Naive thymus-derived CD8-positive, alpha-beta T cell (primary cell): ENCODE results near the gene MSH3. TPM values are rescaled to one million over a fixed set of nuclear protein-coding genes. Genes with fewer than 3 reads are reported as not detected.

Experiments
- ATAC-seq, 2 donors: fragments of 150-1000 bp; cut with Tn5 transposase in 1 of 2; sonication (Bioruptor Pico), chemical (Tn5 transposase) in 1 of 2; 1 replicate in 1 of 2; 2 replicates in 1 of 2; pipeline ENCODE4 v1.10.0; 2021; ENCODE audit warnings: mild to moderate bottlenecking in 2 of 2, moderate library complexity in 2 of 2
- POLR2A ChIA-PET: fragments of 350-600 bp; sonication (Branson Sonifier 250); formaldehyde crosslinking; loops from one replicate; lab custom pipeline; 2021; ENCODE audit warnings: antibody characterized with exemption; lab: Charles Lee
- DNase-seq, 10 donors: peaks; one replicate each; pipeline versions ENCODE4 v3.0.0 to v3.0.0-alpha.2; 2020 to 2022
- H3K27ac Mint-ChIP-seq, 10 donors: one replicate each; pipeline ENCODE4 v1.8.0; 2020 to 2022; ENCODE audit warnings: mild to moderate bottlenecking in 10 of 10, mixed read lengths in 10 of 10, moderate library complexity in 4 of 10, inconsistent platforms in 1 of 10
- H3K27me3 Mint-ChIP-seq, 5 donors: one replicate each; pipeline ENCODE4 v1.8.0; 2021 to 2022; ENCODE audit warnings: mixed read lengths in 5 of 5
- H3K36me3 Mint-ChIP-seq, 3 donors: one replicate each; pipeline ENCODE4 v1.8.0; 2020 to 2022; ENCODE audit warnings: mixed read lengths in 3 of 3, mild to moderate bottlenecking in 2 of 3, inconsistent platforms in 1 of 3
- H3K4me1 Mint-ChIP-seq, 4 donors: one replicate each; pipeline ENCODE4 v1.8.0; 2021 to 2022; ENCODE audit warnings: mixed read lengths in 4 of 4
- H3K4me3 Mint-ChIP-seq, 10 donors: one replicate each; pipeline ENCODE4 v1.8.0; 2020 to 2022; ENCODE audit warnings: mild to moderate bottlenecking in 10 of 10, mixed read lengths in 10 of 10, moderate library complexity in 6 of 10, inconsistent platforms in 1 of 10
- H3K9me3 Mint-ChIP-seq, 9 donors: one replicate each; pipeline ENCODE4 v1.8.0; 2020 to 2022; ENCODE audit warnings: mixed read lengths in 9 of 9, mild to moderate bottlenecking in 3 of 9, inconsistent platforms in 1 of 9, moderate library complexity in 1 of 9
- polyA plus RNA-seq, 3 donors: library from polyadenylated mRNA; unstranded; fragments of 300-500 nt; fragmentation: Illumina TruSeq; gene quantifications; one replicate each; pipeline ENCODE4 v1.2.3, GENCODE V29; 2021
- total RNA-seq, 8 experiments: library from RNA in 2 of 8; stranded (reverse) in 2 of 8; gene quantifications; one replicate each; pipeline ENCODE4 v1.2.3 and lab custom pipeline; 2021 to 2026

Gene MSH3
- total and polyA plus RNA-seq, 5 experiments from 2014 or later = 11.0 to 16.3 (median 13.0) TPM

- peaks cover 21 to 77% (median 68%) of the 10 kb centered on the region in 3 donors for H3K36me3 Mint-ChIP-seq
- no peaks in the 10 kb centered on the region for H3K27me3 Mint-ChIP-seq
- H3K4me1 Mint-ChIP-seq = peaks cover 7 to 33% (median 7%) of the 10 kb centered on the region in 4 donors
- H3K9me3 Mint-ChIP-seq = peaks cover 0 to 5% (median 2%) of the 10 kb centered on the region in 9 donors
- no peak for ATAC-seq
- POLR2A ChIA-PET = no interaction called here
- no peak overlapping the region for H3K4me3 Mint-ChIP-seq
- DNase-seq = no peak
- no peak overlapping the region for H3K27ac Mint-ChIP-seq
Observed at GRCh38 chr5:80745490-80745889, 91.0 kb downstream of the MSH3 start.

GRCh38 chr5:80747922-80748321, 93.5 kb downstream of the MSH3 start:
- Mint-ChIP-seq H3K9me3 (peaks cover 0 to 9% (median 2%) of the 10 kb centered on the region in 9 donors), H3K27me3 (no peaks in the 10 kb centered on the region), H3K36me3 (peaks cover 16 to 75% (median 71%) of the 10 kb centered on the region in 3 donors), H3K27ac (no peak overlapping the region), H3K4me3 (no peak overlapping the region), H3K4me1 (peaks cover 0 to 16% (median 2%) of the 10 kb centered on the region in 4 donors)
- DNase-seq (no peak), ATAC-seq (no peak)
- POLR2A ChIA-PET = no interaction called here

DNA sequence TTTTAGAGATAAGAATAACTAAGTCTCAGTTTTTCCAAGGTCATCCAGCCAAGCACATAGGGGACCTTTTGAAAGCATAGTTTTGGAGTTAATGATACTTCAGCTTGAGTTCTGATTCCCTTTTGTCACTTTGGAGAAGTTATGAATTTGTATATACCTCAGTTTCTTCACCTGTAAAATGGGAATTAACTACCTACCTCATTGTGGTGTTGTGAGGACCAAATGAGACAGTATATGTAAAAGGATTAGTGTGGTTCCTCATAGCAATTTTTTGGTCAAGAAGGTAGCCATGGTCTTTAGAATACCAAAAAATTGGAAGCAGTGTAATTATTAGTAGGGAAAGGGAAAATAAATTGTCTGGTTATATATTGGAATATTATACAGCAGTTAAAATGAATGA, 98.0 kb downstream of the MSH3 start:
- Mint-ChIP-seq H3K36me3 (peaks cover 4 to 44% (median 35%) of the 10 kb centered on the region in 3 donors), H3K4me1 (peaks cover 21 to 41% (median 36%) of the 10 kb centered on the region in 4 donors), H3K27ac (peak overlapping the region in 4 of 10 donors; percentile 18 to 67 (median 36)), H3K27me3 (no peaks in the 10 kb centered on the region), H3K9me3 (peaks cover 0 to 6% (median 0%) of the 10 kb centered on the region in 9 donors), H3K4me3 (no peak overlapping the region)
- no peak for ATAC-seq
- DNase-seq = no peak
- POLR2A ChIA-PET = no interaction called here

GRCh38 chr5:80753712-80754111, 99.3 kb downstream of the MSH3 start:
- no peak for ATAC-seq
- Mint-ChIP-seq H3K27me3 (no peaks in the 10 kb centered on the region), H3K4me1 (peaks cover 26 to 50% (median 45%) of the 10 kb centered on the region in 4 donors), H3K36me3 (peaks cover 4 to 47% (median 22%) of the 10 kb centered on the region in 3 donors), H3K4me3 (no peak overlapping the region), H3K27ac (peak overlapping the region in 9 of 10 donors; percentile 57 to 92 (median 76)), H3K9me3 (peaks cover 0 to 6% (median 0%) of the 10 kb centered on the region in 9 donors)
- no peak for DNase-seq
- POLR2A ChIA-PET = no interaction called here

DNA sequence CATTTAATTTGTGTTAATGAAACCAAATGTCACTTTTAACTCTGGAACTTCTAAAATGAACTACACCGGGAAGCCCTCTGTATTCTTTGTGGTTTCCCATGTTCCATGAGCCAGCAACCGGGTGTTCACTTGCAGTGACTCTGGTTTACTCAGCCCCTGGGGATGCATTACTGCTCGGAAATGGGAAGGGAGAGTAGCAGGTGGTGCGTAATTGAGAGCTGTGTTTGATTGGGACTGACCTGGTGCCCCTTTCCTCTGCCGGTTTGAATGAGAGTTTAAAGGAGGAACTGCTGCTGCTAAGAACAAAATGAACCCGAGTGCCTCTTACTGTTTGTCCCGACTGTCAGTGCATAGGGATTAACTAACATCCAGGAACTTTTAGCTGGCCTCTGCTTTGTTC, 100.4 kb downstream of the MSH3 start:
- H3K9me3 Mint-ChIP-seq = peaks cover 0 to 5% (median 0%) of the 10 kb centered on the region in 9 donors
- DNase-seq (peak in 4 of 10 donors; percentile 1 to 10 (median 6)), ATAC-seq (peak; percentile 25 to 35)
- POLR2A ChIA-PET = no interaction called here
- peaks cover 9 to 46% (median 19%) of the 10 kb centered on the region in 3 donors for H3K36me3 Mint-ChIP-seq
- H3K27ac Mint-ChIP-seq = peak overlapping the region; percentile 45 to 95 (median 92)
- H3K4me1 Mint-ChIP-seq = peaks cover 36 to 59% (median 55%) of the 10 kb centered on the region in 4 donors
- peak overlapping the region; percentile 58 to 82 (median 77) for H3K4me3 Mint-ChIP-seq
- no peaks in the 10 kb centered on the region for H3K27me3 Mint-ChIP-seq

DNA sequence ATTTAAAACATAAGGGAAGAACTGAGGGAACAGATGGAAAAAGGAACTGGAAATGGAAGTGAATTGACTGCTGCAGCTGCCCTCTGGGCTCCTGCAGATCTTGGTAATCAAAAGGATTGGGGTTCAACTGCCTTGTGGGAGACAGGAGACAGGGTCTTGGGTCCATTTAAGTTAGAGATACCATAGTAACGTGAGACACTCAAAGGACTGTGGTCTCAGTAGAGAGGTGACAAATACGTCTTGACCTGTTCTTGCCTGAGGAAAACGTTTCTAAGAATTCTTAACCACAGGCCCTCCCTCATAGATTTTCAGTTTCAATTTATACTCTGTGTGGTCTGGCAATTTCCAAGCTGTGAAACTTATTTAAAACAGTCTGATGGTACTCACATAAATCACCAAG, 101.2 kb downstream of the MSH3 start:
- ATAC-seq = peak; percentile 75 to 86
- no peaks in the 10 kb centered on the region for H3K27me3 Mint-ChIP-seq
- peak in 4 of 10 donors; percentile 3 to 30 (median 24) for DNase-seq
- POLR2A ChIA-PET = no interaction called here
- peaks cover 9 to 42% (median 14%) of the 10 kb centered on the region in 3 donors for H3K36me3 Mint-ChIP-seq
- peak overlapping the region; percentile 45 to 95 (median 92) for H3K27ac Mint-ChIP-seq
- peaks cover 0 to 4% (median 0%) of the 10 kb centered on the region in 9 donors for H3K9me3 Mint-ChIP-seq
- peaks cover 36 to 67% (median 58%) of the 10 kb centered on the region in 4 donors for H3K4me1 Mint-ChIP-seq
- peak overlapping the region; percentile 58 to 82 (median 77) for H3K4me3 Mint-ChIP-seq

- Mint-ChIP-seq H3K4me3 (peak overlapping the region; percentile 58 to 82 (median 77)), H3K27me3 (no peaks in the 10 kb centered on the region), H3K36me3 (peaks cover 10 to 41% (median 13%) of the 10 kb centered on the region in 3 donors), H3K4me1 (peaks cover 37 to 71% (median 59%) of the 10 kb centered on the region in 4 donors), H3K27ac (peak overlapping the region; percentile 68 to 95 (median 92)), H3K9me3 (peaks cover 0 to 4% (median 0%) of the 10 kb centered on the region in 9 donors)
- ATAC-seq = no peak
- POLR2A ChIA-PET = no interaction called here
- DNase-seq = peak in 1 of 10 donors; percentile 4
Observed at GRCh38 chr5:80756292-80756691, 101.8 kb downstream of the MSH3 start.

DNA sequence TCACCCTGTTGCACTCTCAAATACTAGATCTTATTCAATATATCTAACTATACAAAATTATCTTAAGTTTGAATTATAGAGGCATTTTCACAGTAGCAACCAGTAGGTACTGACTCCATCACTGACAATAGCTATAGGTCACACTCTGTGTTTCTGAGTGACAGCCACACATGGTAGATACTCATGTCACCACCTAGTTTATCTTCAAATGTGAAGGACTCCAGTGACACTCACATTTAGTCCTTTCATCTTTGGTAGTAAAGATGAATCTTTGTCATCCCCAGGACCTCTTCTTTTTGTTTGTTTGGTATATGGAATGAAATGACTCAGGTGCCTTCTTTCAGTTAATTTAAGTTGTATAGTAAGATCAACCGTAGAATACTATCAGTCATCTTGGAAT, 102.8 kb downstream of the MSH3 start:
- H3K4me1 Mint-ChIP-seq = peaks cover 37 to 71% (median 59%) of the 10 kb centered on the region in 4 donors
- POLR2A ChIA-PET = no interaction called here
- ATAC-seq (no peak), DNase-seq (no peak)
- peaks cover 11 to 36% (median 13%) of the 10 kb centered on the region in 3 donors for H3K36me3 Mint-ChIP-seq
- no peaks in the 10 kb centered on the region for H3K27me3 Mint-ChIP-seq
- H3K9me3 Mint-ChIP-seq = peaks cover 0 to 4% (median 0%) of the 10 kb centered on the region in 9 donors
- peak overlapping the region in 1 of 10 donors; percentile 16 for H3K4me3 Mint-ChIP-seq
- peak overlapping the region; percentile 6 to 95 (median 67) for H3K27ac Mint-ChIP-seq

DNA sequence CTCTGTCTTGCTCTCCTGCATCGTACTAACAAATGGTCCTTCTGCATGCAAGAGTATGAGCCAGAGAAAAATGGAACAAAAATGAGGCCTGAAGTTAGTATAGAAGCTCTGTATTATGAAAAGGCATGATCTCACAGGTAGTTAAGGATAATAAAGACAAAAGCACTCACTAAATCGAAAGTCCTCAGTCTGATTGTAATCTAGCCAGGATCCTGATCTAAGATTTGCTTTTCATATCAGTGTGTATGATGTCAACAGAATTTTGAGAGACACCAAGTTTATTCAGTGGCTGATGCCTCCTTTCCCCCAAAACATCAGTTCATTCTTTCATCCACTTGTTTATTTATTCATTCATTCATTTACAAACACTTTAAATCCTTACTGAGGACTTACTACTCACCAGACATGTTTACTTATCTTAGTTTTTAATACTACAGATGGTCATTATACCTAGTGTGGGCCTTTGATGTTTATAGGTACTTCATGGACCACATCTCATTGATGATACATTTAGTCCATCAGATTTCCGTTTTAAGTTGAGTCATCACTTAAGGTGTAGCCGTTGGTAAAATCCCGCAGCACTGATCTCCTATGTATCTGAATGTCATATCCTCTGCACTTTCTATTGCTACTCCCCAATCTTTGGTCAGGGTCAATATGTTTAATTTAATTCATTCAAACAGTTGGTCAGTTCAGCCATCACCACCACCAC, 105.6 kb downstream of the MSH3 start:
- ATAC-seq (no peak), DNase-seq (no peak)
- Mint-ChIP-seq H3K27ac (peak overlapping the region in 4 of 10 donors; percentile 23 to 90 (median 54)), H3K27me3 (no peaks in the 10 kb centered on the region), H3K36me3 (peaks cover 13 to 38% (median 20%) of the 10 kb centered on the region in 3 donors), H3K9me3 (peaks cover 0 to 3% (median 0%) of the 10 kb centered on the region in 9 donors), H3K4me1 (peaks cover 29 to 55% (median 46%) of the 10 kb centered on the region in 4 donors), H3K4me3 (peak overlapping the region in 1 of 10 donors; percentile 52)
- POLR2A ChIA-PET = no interaction called here

DNA sequence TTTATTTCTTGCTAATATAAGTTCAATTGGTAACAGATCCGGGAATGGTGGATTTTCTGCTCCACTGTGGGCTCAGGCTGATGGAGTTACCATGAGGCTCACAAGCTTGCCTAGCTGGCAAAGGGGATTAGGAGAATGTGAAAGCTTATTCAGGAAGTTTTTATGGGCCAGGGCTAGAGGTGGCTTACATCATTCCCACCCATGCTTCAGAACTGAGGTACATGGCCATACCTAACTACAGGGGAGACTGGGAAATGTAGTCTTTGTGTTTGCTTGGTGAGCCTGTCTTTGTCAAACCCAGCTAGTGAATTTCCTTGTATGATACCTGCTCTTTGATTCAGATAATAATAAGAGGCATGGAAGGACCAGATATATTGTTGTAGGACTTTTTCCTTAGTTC, 106.2 kb downstream of the MSH3 start:
- Mint-ChIP-seq H3K4me3 (no peak overlapping the region), H3K27ac (peak overlapping the region in 2 of 10 donors; percentile 23 to 49), H3K27me3 (no peaks in the 10 kb centered on the region), H3K4me1 (peaks cover 23 to 48% (median 40%) of the 10 kb centered on the region in 4 donors), H3K36me3 (peaks cover 13 to 38% (median 22%) of the 10 kb centered on the region in 3 donors), H3K9me3 (peaks cover 0 to 3% (median 0%) of the 10 kb centered on the region in 9 donors)
- no peak for DNase-seq
- no peak for ATAC-seq
- POLR2A ChIA-PET = no interaction called here

DNA sequence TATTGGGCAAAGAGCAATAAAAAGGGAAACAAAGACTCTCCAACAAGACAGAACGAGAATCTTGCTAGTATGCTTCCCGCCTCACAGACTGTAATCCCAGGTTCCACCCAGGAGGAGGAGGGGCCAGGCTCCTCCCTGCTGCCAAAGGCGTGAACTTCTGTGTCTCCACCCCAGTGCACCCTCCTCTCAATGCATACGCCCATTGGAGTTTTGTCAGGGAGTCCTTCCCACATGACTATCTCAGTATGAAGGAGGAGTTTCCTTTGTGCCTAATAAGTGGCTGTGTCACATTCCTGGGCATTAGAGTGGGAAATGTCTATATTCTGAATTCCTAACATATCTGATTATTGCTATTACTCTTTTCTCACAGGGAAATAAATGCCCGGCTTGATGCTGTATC, 106.7 kb downstream of the MSH3 start:
- no peaks in the 10 kb centered on the region for H3K27me3 Mint-ChIP-seq
- H3K4me3 Mint-ChIP-seq = no peak overlapping the region
- peaks cover 13 to 38% (median 22%) of the 10 kb centered on the region in 3 donors for H3K36me3 Mint-ChIP-seq
- peaks cover 21 to 43% (median 35%) of the 10 kb centered on the region in 4 donors for H3K4me1 Mint-ChIP-seq
- peak overlapping the region in 1 of 10 donors; percentile 23 for H3K27ac Mint-ChIP-seq
- ATAC-seq = no peak
- POLR2A ChIA-PET = no interaction called here
- H3K9me3 Mint-ChIP-seq = peaks cover 0 to 3% (median 0%) of the 10 kb centered on the region in 9 donors
- no peak for DNase-seq

DNA sequence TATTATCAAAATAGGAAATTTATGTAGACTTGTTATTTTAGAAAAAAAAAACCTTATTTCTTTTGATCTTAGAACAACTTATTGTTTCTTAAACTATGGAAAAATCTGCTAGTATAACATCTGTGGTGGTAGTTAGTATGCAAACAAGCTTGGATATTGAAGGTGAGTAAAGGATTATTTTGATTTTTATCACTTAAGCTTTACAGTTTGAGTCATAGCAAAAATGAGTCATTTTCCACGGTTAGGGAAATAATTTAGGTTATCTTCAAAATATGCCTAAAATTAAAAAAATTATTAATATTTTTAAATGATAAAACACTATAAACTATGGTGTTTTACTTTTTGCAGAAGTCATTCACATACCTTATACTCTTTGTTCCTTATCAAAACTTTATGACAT, 107.5 kb downstream of the MSH3 start:
- Mint-ChIP-seq H3K36me3 (peaks cover 13 to 38% (median 22%) of the 10 kb centered on the region in 3 donors), H3K27ac (no peak overlapping the region), H3K4me3 (no peak overlapping the region), H3K4me1 (peaks cover 18 to 35% (median 27%) of the 10 kb centered on the region in 4 donors), H3K9me3 (peaks cover 0 to 3% (median 0%) of the 10 kb centered on the region in 9 donors), H3K27me3 (no peaks in the 10 kb centered on the region)
- POLR2A ChIA-PET = no interaction called here
- DNase-seq (no peak), ATAC-seq (no peak)

GRCh38 chr5:80762573-80762972, 108.1 kb downstream of the MSH3 start:
- POLR2A ChIA-PET = no interaction called here
- Mint-ChIP-seq H3K4me3 (no peak overlapping the region), H3K36me3 (peaks cover 13 to 36% (median 22%) of the 10 kb centered on the region in 3 donors)

More at GRCh38 chr5:80762573-80762972, 108.1 kb downstream of the MSH3 start:
- Mint-ChIP-seq H3K27me3 (no peaks in the 10 kb centered on the region), H3K9me3 (peaks cover 0 to 3% (median 0%) of the 10 kb centered on the region in 9 donors), H3K4me1 (peaks cover 16 to 29% (median 22%) of the 10 kb centered on the region in 4 donors), H3K27ac (no peak overlapping the region)
- ATAC-seq (no peak), DNase-seq (no peak)
